Cardiac fibroblast (primary cell): ENCODE measurements around the gene OTOGL.
"Not testable (repeated sequence)": the region's sequence is repeated elsewhere in the genome, so short reads cannot be mapped to it uniquely, and the experiment has no call there.

Experiments used
- DNase-seq, 2 donors: peaks; one replicate each; pipeline versions ENCODE4 v3.0.0 to v3.0.0-alpha.2; 2010; ENCODE audit warnings: low read depth in 2 of 2
- H3K4me3 ChIP-seq, 2 donors: replicated peaks in 1 of 2; 1 replicate in 1 of 2; 2 replicates in 1 of 2; pipeline ENCODE4 v1.5.1; 2011; ENCODE audit warnings: low read depth in 2 of 2, low read length in 2 of 2, mild to moderate bottlenecking in 2 of 2, moderate library complexity in 1 of 2
- TF ChIP-seq, protein P1 (sequence below): IDR thresholded peaks from one replicate; pipeline ENCODE4 v1.5.1; 2011; ENCODE audit warnings: low read depth, mild to moderate bottlenecking, low read length, inconsistent platforms

Gene OTOGL

GRCh38 chr12:80232837-80233236 is 133.5 kb downstream of the OTOGL start:
- no peak for DNase-seq
- TF ChIP-seq, protein P1, sequence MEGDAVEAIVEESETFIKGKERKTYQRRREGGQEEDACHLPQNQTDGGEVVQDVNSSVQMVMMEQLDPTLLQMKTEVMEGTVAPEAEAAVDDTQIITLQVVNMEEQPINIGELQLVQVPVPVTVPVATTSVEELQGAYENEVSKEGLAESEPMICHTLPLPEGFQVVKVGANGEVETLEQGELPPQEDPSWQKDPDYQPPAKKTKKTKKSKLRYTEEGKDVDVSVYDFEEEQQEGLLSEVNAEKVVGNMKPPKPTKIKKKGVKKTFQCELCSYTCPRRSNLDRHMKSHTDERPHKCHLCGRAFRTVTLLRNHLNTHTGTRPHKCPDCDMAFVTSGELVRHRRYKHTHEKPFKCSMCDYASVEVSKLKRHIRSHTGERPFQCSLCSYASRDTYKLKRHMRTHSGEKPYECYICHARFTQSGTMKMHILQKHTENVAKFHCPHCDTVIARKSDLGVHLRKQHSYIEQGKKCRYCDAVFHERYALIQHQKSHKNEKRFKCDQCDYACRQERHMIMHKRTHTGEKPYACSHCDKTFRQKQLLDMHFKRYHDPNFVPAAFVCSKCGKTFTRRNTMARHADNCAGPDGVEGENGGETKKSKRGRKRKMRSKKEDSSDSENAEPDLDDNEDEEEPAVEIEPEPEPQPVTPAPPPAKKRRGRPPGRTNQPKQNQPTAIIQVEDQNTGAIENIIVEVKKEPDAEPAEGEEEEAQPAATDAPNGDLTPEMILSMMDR: no peak
- no peak overlapping the region for H3K4me3 ChIP-seq

DNA sequence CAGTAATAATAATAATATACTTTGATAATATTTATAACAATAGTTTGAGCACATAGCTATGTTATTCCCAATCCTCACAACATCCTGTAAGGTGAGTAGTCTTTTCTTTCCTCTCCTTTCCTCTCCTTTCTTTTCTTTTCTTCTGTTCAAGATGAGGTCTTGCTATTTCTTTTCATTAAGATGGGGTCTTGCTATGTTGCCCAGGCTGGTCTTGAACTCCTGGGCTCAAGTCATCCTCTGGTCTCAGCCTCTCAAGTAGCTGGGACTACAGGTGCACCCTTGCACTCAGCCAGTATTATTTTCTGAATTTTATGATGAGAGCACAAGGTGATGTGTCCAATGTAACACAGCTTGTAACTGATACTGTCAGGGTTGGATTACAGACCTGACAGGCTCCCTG is 134.6 kb downstream of the OTOGL start:
- TF ChIP-seq, protein P1: no peak
- no peak overlapping the region for H3K4me3 ChIP-seq
- DNase-seq: no peak

GRCh38 chr12:80234667-80235066 is 135.3 kb downstream of the OTOGL start:
- no peak for DNase-seq
- TF ChIP-seq, protein P1: no peak
- no peak overlapping the region for H3K4me3 ChIP-seq

- no peak for DNase-seq
- H3K4me3 ChIP-seq: no peak overlapping the region
- TF ChIP-seq, protein P1: no peak
These were observed 136.6 kb downstream of the OTOGL start for GRCh38 chr12:80235944-80236343.

- TF ChIP-seq, protein P1: no peak
- H3K4me3 ChIP-seq: no peak overlapping the region
- DNase-seq: no peak
These were observed 140.5 kb downstream of the OTOGL start for GRCh38 chr12:80239867-80240266.

DNA sequence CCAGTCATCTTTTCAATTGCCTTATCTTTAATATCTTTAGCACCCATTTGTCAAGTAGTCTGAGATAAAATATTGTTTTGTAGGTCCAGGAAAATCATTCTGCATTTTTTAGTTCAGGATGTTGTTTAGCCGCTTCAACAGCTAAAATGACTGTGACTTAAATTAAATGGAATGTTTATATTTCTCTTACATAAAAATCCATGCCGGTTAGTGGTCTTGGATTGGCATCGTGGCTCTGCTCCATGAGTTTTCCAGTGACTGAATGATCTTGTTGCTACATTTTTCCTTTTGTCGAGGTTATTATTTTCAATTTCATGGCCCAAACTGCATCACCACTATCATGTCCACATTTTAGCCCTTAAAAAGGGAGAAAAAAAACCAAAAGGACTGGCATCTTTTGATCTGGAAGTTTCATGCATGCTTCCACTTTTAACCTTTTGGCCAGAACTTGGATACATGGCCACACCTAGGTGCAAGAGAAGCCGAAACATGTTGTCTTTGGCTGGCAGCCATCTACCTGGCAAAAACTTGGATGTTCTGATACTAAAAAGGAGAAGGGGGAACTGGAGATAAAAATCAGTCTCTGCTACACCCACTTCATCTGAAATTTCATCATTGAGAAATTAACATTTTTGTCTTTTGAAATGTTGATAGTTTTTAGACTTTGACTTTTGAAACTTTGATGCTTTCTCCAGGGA is 142.4 kb downstream of the OTOGL start:
- H3K4me3 ChIP-seq: no peak overlapping the region
- TF ChIP-seq, protein P1: no peak

DNA sequence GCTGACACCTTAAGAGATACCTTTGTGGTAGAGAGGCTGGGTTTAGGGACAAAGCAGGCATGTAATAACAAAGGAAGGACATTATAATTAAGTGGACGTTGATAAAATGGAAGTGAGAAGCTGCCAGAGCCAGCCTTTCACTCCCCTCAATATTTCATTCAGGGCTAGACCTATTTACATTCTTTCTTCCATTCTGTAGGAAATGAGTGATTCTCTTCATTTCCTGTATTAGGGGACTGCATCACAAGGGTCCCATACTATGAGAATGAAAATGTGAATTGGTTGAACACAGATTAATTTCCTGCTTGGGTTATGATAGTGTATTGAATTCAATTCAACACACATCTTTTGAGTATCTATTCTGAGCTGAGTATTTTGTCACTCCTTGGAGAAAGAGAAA is 143.0 kb downstream of the OTOGL start:
- H3K4me3 ChIP-seq: no peak overlapping the region
- TF ChIP-seq, protein P1: no peak
- no peak for DNase-seq

More for the DNA sequence above, 142.4 kb downstream of the OTOGL start:
- DNase-seq: peak; percentile 7 to 60

- H3K4me3 ChIP-seq, DNase-seq: not testable (repeated sequence)
These were observed 150.2 kb downstream of the OTOGL start for GRCh38 chr12:80249581-80249980.
